GM18519 (cell line): Measurements from ENCODE around the gene PHYKPL.

ENCODE experiments used
- ATAC-seq: cut with Tn5 transposase; IDR thresholded peaks from one replicate; pipeline ENCODE4 v1.9.1; 2021; ENCODE audit warnings: mild to moderate bottlenecking, moderate library complexity; ENCODE audit not compliant: unreplicated experiment, low FRiP score

Gene PHYKPL

GRCh38 chr5:178196281-178196812 is 36.3 kb downstream of the PHYKPL start:
- ATAC-seq, result no peak

GRCh38 chr5:178194026-178194425 is 38.6 kb downstream of the PHYKPL start:
- ATAC-seq, result no peak

DNA sequence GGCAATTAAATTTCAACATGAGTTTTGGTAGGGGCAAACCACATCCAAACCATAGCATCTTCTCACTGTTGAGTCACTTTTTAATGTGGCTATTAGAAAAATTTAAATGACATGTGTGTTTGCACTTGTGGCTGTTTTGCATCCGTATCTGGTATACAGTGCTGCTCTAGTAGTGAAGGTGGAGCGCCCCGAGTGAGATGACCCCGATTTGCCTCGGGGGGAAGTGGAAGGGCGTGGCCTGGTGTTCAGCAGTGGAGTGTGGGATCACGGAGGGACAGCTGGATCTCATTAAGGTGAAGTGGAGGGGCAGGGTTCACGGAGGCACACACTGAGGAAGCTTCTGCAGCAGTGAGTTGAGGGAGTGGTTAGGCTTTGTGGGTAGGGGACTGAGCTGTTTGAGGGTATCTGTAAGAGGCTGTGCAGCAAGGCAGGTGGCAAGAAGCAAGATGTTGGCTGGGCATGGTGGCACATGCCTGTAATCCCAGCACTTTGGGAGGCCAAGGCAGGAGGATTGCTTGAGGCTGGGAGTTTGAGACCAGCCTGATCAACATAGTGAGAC is 39.3 kb downstream of the PHYKPL start:
- ATAC-seq, result no peak

DNA sequence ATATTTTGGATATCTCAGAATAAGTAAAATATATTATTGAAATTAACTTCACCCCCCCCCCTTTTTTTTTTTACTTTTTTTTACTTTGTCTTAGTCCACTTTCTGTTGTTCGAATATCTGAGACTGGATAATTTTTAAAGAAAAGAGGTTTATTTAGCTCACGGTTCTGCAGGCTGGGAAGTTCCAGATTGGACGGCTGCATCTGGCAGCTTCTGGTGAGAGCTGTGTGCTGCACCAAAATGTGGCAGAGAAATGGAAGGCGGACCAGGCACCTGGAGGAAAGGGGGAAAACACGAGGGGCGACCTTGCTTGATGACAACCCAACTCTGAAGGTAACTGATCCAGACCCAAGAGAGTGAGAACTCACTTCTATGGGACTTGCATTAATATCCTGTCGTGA is 39.8 kb downstream of the PHYKPL start:
- ATAC-seq, result no peak

GRCh38 chr5:178192244-178192643 is 40.4 kb downstream of the PHYKPL start:
- no peak for ATAC-seq

DNA sequence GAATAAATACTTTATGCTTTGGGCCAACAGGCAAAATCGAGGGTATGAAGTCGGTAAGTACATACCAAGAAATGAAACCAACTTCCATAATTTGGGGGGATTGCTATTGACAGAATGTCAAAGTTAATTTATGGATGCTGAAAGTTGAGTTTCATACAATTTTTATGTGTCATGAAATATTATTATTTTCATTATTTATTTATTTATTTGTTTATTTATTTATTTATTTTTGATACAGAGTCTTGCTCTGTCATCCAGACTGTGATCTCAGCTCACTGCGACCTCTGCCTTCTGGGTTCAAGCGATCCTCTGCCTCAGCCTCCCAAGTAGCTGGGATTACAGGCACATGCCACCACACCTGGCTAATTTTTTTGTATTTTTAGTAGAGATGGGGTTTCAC is 40.9 kb downstream of the PHYKPL start:
- ATAC-seq, result no peak

DNA sequence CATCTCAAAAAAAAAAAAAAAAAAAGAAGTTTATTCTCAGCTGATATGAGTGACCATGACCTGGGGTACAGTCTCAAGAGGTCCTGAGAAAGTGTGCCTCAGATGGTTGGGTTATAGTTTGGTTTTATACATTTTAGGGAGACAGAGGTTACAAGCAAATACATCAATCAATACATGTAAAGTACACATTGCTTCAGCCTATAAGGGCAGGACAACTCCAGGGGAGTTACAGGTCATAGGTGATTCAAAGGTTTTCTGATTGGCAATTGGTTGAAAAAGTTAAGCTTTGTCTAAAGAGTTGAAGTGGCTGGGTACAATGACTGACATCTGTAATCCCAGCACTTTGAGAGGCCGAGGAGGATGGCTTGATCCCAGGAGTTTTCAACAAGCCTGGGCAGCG is 43.2 kb downstream of the PHYKPL start:
- no peak for ATAC-seq

DNA sequence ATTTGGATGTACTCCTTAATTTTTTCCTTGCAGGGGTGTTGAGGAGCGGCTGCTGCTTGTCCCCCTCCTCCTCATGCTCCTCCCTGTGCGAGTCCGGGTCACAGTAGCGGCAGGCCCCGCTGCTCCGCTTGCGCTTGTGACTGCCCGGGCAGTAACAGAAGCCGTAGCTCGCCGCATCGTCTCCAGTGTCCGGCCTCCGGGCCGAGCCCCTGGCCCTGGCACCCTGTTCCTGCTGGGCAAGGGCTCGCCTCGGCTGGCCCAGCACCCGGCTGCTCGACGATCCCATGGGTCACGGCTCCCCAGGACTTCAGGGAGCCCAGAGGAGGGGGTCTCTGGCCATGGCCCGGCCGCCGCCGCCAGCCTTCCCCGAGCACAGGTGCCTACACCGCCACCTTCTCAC is 45.6 kb downstream of the PHYKPL start, which contains the start of gene GMCL2:
Gene GMCL2 (minus strand): TSS at position 358 of the 400 bp plus-strand sequence. CDS start 72 bp downstream, at position 286.
- no peak for ATAC-seq

- no peak for ATAC-seq
Measured at GRCh38 chr5:178186427-178186826, 46.2 kb downstream of the PHYKPL start.

- ATAC-seq, result no peak
Measured at GRCh38 chr5:178182158-178182876, 50.3 kb downstream of the PHYKPL start.

DNA sequence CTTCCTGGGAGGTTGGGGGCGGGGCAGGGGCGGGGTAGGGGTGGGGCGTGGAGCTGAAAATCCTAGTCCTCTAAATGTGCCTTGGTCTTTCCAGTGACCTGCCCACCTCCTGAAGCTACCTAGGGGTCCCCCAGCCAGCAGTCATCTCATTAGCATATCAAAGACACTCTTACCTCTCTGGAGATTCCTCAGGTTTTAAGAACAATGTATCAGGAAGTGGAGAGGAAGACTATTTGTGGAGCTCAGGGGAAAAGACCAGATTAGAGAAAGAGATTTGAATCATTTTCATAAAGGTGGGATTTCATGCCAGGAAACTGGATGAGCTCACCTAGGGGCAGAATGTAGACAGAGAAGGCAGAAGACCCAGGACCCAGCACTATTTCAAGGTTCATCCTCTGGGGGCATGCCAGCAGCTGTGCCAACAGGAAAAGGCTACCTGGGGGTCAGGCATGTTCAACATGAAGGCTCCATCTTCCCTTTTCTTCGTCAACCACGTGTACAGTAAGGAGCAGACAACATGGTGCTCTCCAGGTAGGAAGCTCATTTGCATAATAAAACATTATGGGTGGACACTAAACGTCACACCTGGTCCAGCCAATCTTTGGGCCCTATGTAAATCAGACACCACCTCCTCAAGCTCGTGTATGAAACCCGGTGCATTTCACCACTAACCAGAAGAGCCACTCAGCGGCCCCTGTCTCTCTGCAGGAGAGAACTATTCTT is 52.3 kb downstream of the PHYKPL start:
- ATAC-seq, result no peak

DNA sequence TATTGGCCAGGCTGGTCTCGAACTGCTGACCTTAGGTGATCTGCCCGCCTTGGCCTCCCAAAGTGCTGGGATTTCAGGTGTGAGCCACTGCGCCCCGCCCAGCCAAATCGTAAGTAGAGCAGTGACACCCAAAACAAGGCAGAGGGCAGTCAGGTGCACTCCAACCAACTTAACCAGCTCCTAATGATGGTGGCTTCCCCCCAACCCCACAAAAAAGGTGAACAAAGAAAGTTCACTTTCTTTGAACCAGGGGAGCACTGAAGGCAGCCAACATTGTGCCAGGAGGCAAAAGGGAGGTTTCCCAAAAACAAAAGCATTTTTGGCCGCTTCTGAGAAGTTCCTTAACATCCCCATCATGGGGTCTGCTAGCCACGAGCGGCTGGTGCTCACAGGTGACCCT is 55.0 kb downstream of the PHYKPL start:
- ATAC-seq, result no peak

DNA sequence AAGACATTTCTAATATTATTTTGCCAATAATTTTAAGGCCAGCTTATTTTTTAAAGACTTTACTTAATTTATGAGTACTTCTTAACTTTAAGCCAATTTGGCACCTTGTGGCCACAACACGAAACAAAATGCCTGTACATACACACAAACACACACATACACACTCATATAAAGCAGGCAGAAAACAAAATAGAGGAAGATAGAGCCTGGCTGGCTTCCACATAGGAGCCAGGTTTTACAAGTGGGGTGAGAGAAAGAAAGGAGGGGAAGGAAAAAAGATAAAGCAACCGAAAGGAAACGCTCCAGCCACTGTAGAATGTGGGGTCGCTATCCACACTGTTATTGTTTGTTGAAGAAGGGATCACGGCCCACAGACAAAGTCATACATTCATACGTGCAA is 55.8 kb downstream of the PHYKPL start:
- no peak for ATAC-seq

- no peak for ATAC-seq
Measured at GRCh38 chr5:178174456-178174855, 58.1 kb downstream of the PHYKPL start.

DNA sequence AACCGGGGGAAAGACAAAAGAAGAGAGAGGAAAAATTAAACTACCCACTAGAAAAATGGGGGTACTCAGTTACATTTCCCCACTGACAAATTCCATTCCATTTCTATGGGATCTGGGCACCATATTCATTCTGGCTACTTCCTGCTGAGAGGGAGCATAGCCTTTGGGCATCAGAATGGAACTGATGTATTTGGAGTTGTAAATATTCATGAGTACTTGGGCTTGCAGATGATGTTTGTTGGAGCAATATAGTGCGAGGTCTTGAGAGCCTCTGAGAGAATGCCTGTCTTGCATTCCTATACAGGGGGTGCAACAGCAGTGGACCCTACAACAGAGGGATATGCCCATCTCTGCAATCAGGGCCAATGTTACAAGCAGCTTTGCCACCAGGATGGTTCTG is 62.1 kb downstream of the PHYKPL start:
- ATAC-seq, result no peak

- no peak for ATAC-seq
Measured at GRCh38 chr5:178165581-178165980, 67.0 kb downstream of the PHYKPL start.

- ATAC-seq, result no peak
Measured at GRCh38 chr5:178163772-178164735, 68.5 kb downstream of the PHYKPL start.

DNA sequence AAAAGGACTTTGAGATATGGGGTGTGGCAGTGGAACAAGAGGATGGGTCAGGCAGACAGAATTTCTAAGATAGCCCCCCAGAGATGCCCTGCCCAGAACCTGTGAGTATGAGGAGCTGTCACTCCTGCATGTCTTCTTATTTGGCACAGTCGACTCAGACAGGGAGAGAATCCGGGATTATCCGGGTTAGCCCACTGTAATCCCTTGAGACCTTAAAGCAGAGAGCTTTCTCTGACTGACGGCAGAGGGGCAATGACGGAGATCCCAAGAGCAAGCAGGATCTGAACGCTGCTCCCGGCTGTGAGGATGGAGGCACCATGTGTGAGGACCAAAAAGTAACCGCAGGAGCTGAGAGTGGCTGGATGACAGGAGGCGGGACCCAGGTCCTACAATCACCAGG is 70.1 kb downstream of the PHYKPL start:
- ATAC-seq, result no peak

GRCh38 chr5:178160176-178160575 is 72.4 kb downstream of the PHYKPL start:
- ATAC-seq, result no peak
